HCT116 (cell line): ENCODE measurements around the gene CSRP1.

Source experiments
- CBX3 ChIP-seq: IDR thresholded peaks from 2 replicates; pipeline ENCODE4 v1.6.1; 2012; ENCODE audit warnings: low read depth
- EZH2 ChIP-seq: fragments of 200-600 bp; sonication (generic); IDR thresholded peaks from 2 replicates; pipeline ENCODE4 v1.6.1; 2017; ENCODE audit warnings: antibody characterized with exemption, mixed run types
- EZH2phosphoT487 ChIP-seq: fragments of 200-600 bp; IDR thresholded peaks from 2 replicates; pipeline ENCODE4 v1.6.1; 2018; ENCODE audit warnings: antibody characterized with exemption, borderline replicate concordance
- POLR2AphosphoS5 ChIP-seq: IDR thresholded peaks from 2 replicates; pipeline ENCODE4 v1.6.1; 2011; ENCODE audit warnings: mild to moderate bottlenecking, low read depth, low read length, moderate library complexity
- REST ChIP-seq: IDR thresholded peaks from 2 replicates; pipeline ENCODE4 v1.6.1; 2012; ENCODE audit warnings: low read depth
- SP1 ChIP-seq: IDR thresholded peaks from 2 replicates; pipeline ENCODE4 v1.6.1; 2012; ENCODE audit warnings: low read depth
- TCF7L2 ChIP-seq: IDR thresholded peaks from 2 replicates; pipeline ENCODE4 v1.7.0; 2011; ENCODE audit warnings: borderline replicate concordance, inconsistent platforms; ENCODE audit not compliant: insufficient read depth, insufficient read length; ENCODE audit errors: extremely low read depth
- YY1 ChIP-seq: IDR thresholded peaks from 2 replicates; pipeline ENCODE4 v1.6.1; 2011; ENCODE audit warnings: low read length, low read depth, moderate library complexity, mild to moderate bottlenecking; ENCODE audit not compliant: insufficient replicate concordance; ENCODE audit errors: extremely low read depth
- ZBTB33 ChIP-seq: IDR thresholded peaks from 2 replicates; pipeline ENCODE4 v1.6.1; 2011; ENCODE audit warnings: mild to moderate bottlenecking, low read length, moderate library complexity; ENCODE audit not compliant: insufficient replicate concordance; ENCODE audit errors: extremely low read depth
- TF ChIP-seq, protein P1 (sequence below), 3 experiments: fragments of 200-600 bp in 1 of 3; sonication (generic) in 1 of 3; IDR thresholded peaks in 2 of 3; conservative IDR thresholded peaks in 1 of 3; 2 replicates each; pipeline ENCODE4 v1.5.1; 2012 to 2017; ENCODE audit warnings: low read depth in 2 of 3, low read length in 2 of 3, antibody characterized with exemption in 1 of 3, borderline replicate concordance in 1 of 3, control low read depth in 1 of 3, mild to moderate bottlenecking in 1 of 3, mixed read lengths in 1 of 3, mixed run types in 1 of 3, moderate library complexity in 1 of 3; ENCODE audit not compliant: insufficient read depth in 1 of 3

DNA sequence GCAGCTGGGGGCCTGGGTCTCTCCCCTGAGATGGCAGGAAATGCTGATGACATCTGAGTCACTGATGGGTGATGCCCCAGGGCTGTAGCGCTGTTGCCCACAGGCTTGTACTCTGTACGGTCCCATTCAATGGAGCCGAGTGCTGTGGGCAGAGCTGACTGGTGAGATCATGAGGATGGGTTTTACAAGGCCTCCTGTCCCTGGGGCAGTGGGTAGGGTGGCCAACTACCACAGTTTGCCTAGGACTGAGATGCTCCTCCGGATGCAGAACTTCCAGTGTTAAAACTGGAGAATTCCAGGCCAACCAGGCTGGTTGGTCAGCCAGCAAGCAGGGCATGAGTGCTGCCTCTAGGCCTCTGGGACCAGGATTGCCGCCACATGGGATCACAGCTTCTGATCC is 47.1 kb downstream of the CSRP1 start:
- TF ChIP-seq, protein P1, sequence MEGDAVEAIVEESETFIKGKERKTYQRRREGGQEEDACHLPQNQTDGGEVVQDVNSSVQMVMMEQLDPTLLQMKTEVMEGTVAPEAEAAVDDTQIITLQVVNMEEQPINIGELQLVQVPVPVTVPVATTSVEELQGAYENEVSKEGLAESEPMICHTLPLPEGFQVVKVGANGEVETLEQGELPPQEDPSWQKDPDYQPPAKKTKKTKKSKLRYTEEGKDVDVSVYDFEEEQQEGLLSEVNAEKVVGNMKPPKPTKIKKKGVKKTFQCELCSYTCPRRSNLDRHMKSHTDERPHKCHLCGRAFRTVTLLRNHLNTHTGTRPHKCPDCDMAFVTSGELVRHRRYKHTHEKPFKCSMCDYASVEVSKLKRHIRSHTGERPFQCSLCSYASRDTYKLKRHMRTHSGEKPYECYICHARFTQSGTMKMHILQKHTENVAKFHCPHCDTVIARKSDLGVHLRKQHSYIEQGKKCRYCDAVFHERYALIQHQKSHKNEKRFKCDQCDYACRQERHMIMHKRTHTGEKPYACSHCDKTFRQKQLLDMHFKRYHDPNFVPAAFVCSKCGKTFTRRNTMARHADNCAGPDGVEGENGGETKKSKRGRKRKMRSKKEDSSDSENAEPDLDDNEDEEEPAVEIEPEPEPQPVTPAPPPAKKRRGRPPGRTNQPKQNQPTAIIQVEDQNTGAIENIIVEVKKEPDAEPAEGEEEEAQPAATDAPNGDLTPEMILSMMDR (IDR thresholded peaks at IDR 0.05 in 2 of 3, conservative IDR thresholded peaks at IDR 0.05 in 1 of 3; ENCODE audit: borderline replicate concordance in 1 of 3, insufficient read depth in 1 of 3, low read depth in 2 of 3, low read length in 2 of 3): no peak
- TF ChIP-seq EZH2 (no peak), YY1 (no peak), SP1 (no peak), ZBTB33 (no peak), REST (no peak), POLR2AphosphoS5 (no peak), TCF7L2 (no peak), CBX3 (no peak), EZH2phosphoT487 (no peak)
